ENCODE measurements around the gene RGS19.
"Not testable (repeated sequence)": the region's sequence is repeated elsewhere in the genome, so short reads cannot be mapped to it uniquely, and the experiment has no call there.

The RGS19 gene, protein sequence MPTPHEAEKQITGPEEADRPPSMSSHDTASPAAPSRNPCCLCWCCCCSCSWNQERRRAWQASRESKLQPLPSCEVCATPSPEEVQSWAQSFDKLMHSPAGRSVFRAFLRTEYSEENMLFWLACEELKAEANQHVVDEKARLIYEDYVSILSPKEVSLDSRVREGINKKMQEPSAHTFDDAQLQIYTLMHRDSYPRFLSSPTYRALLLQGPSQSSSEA

GRCh38 chr20:64079273-64080012 lies at the start of gene RGS19:
Gene RGS19, minus strand, starts transcription at chr20:64079518. Its CDS starts 2,632 bp downstream, at chr20:64076886.
- peaks cover 11% of the 10 kb centered on the region for H3K27me3 Mint-ChIP-seq
- H3K27ac Mint-ChIP-seq: peak within 1 kb of the TSS; percentile 80
- peak; percentile 38 for ATAC-seq
- peak; percentile 79 for DNase-seq
- no peaks in the 10 kb centered on the region for H3K9me3 Mint-ChIP-seq
- peaks cover 37% of the 10 kb centered on the region for H3K4me1 Mint-ChIP-seq
- peak within 1 kb of the TSS; percentile 86 for H3K4me3 Mint-ChIP-seq
- no peaks in the 10 kb centered on the region for H3K36me3 Mint-ChIP-seq (ENCODE audit: low read depth)

DNA sequence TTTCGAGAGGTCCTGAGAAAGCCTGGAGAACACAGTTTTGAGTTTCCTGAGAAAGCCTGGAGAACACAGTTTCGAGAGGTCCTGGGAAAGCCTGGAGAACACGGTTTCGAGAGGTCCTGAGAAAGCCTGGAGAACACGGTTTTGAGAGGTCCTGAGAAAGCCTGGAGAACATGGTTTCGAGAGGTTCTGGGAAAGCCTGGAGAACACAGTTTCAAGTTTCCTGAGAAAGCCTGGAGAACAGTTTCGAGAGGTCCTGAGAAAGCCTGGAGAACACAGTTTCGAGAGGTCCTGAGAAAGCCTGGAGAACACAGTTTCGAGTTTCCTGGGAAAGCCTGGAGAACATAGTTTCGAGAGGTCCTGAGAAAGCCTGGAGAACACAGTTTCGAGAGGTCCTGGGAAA lies 44.2 kb upstream of the RGS19 start:
- DNase-seq; ATAC-seq; H3K27ac Mint-ChIP-seq; H3K4me1 Mint-ChIP-seq; H3K36me3 Mint-ChIP-seq (ENCODE audit: low read depth); H3K9me3 Mint-ChIP-seq; H3K27me3 Mint-ChIP-seq; H3K4me3 Mint-ChIP-seq: not testable (repeated sequence)

- not testable (repeated sequence) for H3K4me3 Mint-ChIP-seq; H3K9me3 Mint-ChIP-seq; H3K4me1 Mint-ChIP-seq; H3K36me3 Mint-ChIP-seq (ENCODE audit: low read depth); DNase-seq; H3K27me3 Mint-ChIP-seq; H3K27ac Mint-ChIP-seq; ATAC-seq
These were observed 43.6 kb upstream of the RGS19 start for GRCh38 chr20:64122927-64123326.

DNA sequence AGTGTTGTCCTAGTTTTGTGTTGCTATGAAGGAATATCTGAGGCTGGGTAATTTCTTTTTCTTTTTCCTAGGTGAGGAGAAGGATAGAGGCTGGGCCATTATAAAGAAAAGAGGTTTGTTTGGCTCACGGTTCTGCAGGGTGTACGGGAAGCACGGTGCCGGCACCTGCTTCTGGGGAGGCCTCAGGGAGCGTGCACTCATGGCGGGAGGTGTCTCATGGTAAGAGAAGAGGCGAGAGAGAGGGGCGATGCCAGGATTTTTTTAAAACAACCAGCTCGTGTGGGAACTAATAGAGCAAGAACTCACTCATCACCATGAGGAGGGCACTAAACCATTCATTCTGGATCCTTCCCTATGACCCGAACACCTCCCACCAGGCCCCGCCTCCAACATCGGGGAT lies 42.3 kb upstream of the RGS19 start:
- no peak for ATAC-seq
- no peak for DNase-seq
- Mint-ChIP-seq H3K27ac (no peak overlapping the region), H3K36me3 (ENCODE audit: low read depth) (no peaks in the 10 kb centered on the region), H3K4me1 (peaks cover 9% of the 10 kb centered on the region), H3K4me3 (no peak overlapping the region), H3K9me3 (no peaks in the 10 kb centered on the region), H3K27me3 (peaks cover 5% of the 10 kb centered on the region)

- DNase-seq: no peak
- H3K4me1 Mint-ChIP-seq: peaks cover 9% of the 10 kb centered on the region
- H3K9me3 Mint-ChIP-seq: no peaks in the 10 kb centered on the region
- H3K27ac Mint-ChIP-seq: peak overlapping the region; percentile 81
- peaks cover 5% of the 10 kb centered on the region for H3K27me3 Mint-ChIP-seq
- no peak for ATAC-seq
- H3K4me3 Mint-ChIP-seq: peak overlapping the region; percentile 17
- no peaks in the 10 kb centered on the region for H3K36me3 Mint-ChIP-seq (ENCODE audit: low read depth)
These were observed 40.5 kb upstream of the RGS19 start for GRCh38 chr20:64119681-64120341.

- H3K4me3 Mint-ChIP-seq: no peak overlapping the region
- H3K27ac Mint-ChIP-seq: no peak overlapping the region
- peaks cover 5% of the 10 kb centered on the region for H3K27me3 Mint-ChIP-seq
- H3K36me3 Mint-ChIP-seq (ENCODE audit: low read depth): no peaks in the 10 kb centered on the region
- ATAC-seq: no peak
- DNase-seq: no peak
- H3K4me1 Mint-ChIP-seq: peaks cover 9% of the 10 kb centered on the region
- no peaks in the 10 kb centered on the region for H3K9me3 Mint-ChIP-seq
These were observed 40.0 kb upstream of the RGS19 start for GRCh38 chr20:64119301-64119680.

DNA sequence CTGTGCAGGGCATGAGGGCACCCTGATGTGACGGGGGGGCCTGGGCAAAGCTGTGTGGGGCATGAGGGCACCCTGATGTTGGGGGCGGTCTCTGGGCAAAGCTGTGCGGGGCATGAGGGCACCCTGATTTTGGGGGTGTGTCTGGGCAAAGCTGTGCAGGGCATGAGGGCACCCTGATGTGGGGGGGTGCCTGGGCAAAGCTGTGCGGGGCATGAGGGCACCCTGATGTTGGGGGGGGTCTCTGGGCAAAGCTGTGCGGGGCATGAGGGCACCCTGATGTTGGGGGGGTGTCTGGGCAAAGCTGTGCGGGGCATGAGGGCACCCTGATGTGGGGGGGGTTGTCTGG lies 38.1 kb upstream of the RGS19 start:
- H3K27ac Mint-ChIP-seq; H3K27me3 Mint-ChIP-seq; H3K36me3 Mint-ChIP-seq (ENCODE audit: low read depth); H3K4me1 Mint-ChIP-seq; ATAC-seq; DNase-seq; H3K4me3 Mint-ChIP-seq; H3K9me3 Mint-ChIP-seq: not testable (repeated sequence)

GRCh38 chr20:64116541-64117431 lies 37.5 kb upstream of the RGS19 start:
- DNase-seq (no peak), ATAC-seq (no peak)
- no peaks in the 10 kb centered on the region for H3K9me3 Mint-ChIP-seq
- H3K4me1 Mint-ChIP-seq: peaks cover 9% of the 10 kb centered on the region
- H3K4me3 Mint-ChIP-seq: no peak overlapping the region
- H3K36me3 Mint-ChIP-seq (ENCODE audit: low read depth): no peaks in the 10 kb centered on the region
- peaks cover 4% of the 10 kb centered on the region for H3K27me3 Mint-ChIP-seq
- H3K27ac Mint-ChIP-seq: no peak overlapping the region

GRCh38 chr20:64116016-64116415 lies 36.7 kb upstream of the RGS19 start:
- Mint-ChIP-seq H3K9me3 (no peaks in the 10 kb centered on the region), H3K4me3 (no peak overlapping the region), H3K4me1 (peaks cover 9% of the 10 kb centered on the region), H3K27ac (no peak overlapping the region), H3K36me3 (ENCODE audit: low read depth) (no peaks in the 10 kb centered on the region), H3K27me3 (no peaks in the 10 kb centered on the region)
- ATAC-seq (no peak), DNase-seq (no peak)

GRCh38 chr20:64115171-64115911 lies 36.0 kb upstream of the RGS19 start:
- ATAC-seq (no peak), DNase-seq (no peak)
- Mint-ChIP-seq H3K4me3 (no peak overlapping the region), H3K36me3 (ENCODE audit: low read depth) (no peaks in the 10 kb centered on the region), H3K4me1 (peaks cover 7% of the 10 kb centered on the region), H3K9me3 (no peaks in the 10 kb centered on the region), H3K27me3 (no peaks in the 10 kb centered on the region), H3K27ac (no peak overlapping the region)

GRCh38 chr20:64114356-64114971 lies 35.1 kb upstream of the RGS19 start:
- H3K27me3 Mint-ChIP-seq: no peaks in the 10 kb centered on the region
- H3K36me3 Mint-ChIP-seq (ENCODE audit: low read depth): no peaks in the 10 kb centered on the region
- DNase-seq: no peak
- no peaks in the 10 kb centered on the region for H3K4me1 Mint-ChIP-seq
- H3K9me3 Mint-ChIP-seq: no peaks in the 10 kb centered on the region
- H3K27ac Mint-ChIP-seq: no peak overlapping the region
- ATAC-seq: no peak
- H3K4me3 Mint-ChIP-seq: no peak overlapping the region

- no peaks in the 10 kb centered on the region for H3K36me3 Mint-ChIP-seq (ENCODE audit: low read depth)
- no peak overlapping the region for H3K4me3 Mint-ChIP-seq
- no peaks in the 10 kb centered on the region for H3K27me3 Mint-ChIP-seq
- ATAC-seq: no peak
- H3K27ac Mint-ChIP-seq: no peak overlapping the region
- no peaks in the 10 kb centered on the region for H3K9me3 Mint-ChIP-seq
- H3K4me1 Mint-ChIP-seq: no peaks in the 10 kb centered on the region
- DNase-seq: no peak
These were observed 34.6 kb upstream of the RGS19 start for GRCh38 chr20:64113796-64114355.

DNA sequence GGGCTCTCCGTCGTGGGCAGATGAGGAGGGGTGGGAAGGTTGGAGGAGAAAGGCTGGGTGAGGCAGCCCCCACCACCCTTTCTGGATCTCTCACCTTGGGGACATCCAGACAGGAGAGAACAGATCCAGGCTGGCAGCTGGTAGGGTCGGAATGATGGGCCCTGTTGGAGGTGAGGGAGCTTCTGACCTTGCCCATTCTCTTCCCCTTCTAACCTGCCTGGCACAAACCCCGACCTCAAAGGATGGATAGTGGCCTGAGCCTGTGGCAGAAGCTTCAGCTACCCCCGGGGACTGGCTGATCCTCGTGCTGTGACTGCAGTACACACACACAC lies 34.1 kb upstream of the RGS19 start:
- Mint-ChIP-seq H3K27ac (no peak overlapping the region), H3K4me1 (no peaks in the 10 kb centered on the region), H3K4me3 (no peak overlapping the region), H3K36me3 (ENCODE audit: low read depth) (no peaks in the 10 kb centered on the region), H3K27me3 (no peaks in the 10 kb centered on the region), H3K9me3 (no peaks in the 10 kb centered on the region)
- DNase-seq (no peak), ATAC-seq (no peak)
